Upper lobe of left lung (tissue), 6 donors: ENCODE data around the gene ADAMTS3. TPM values are rescaled to one million over a fixed set of nuclear protein-coding genes. Genes with fewer than 3 reads are reported as not detected.

Source experiments
- ATAC-seq, 2 donors: fragments of 200-7000 bp; cut with Tn5 transposase; one replicate each; pipeline ENCODE4 v1.9.1; 2022; ENCODE audit warnings: mild to moderate bottlenecking in 2 of 2, moderate library complexity in 2 of 2; ENCODE audit not compliant: low FRiP score in 2 of 2
- DNase-seq, 2 donors: peaks; one replicate each; pipeline ENCODE4 v3.0.0-alpha.2; 2019 to 2020
- H3K27ac ChIP-seq, 4 donors: fragments of 200-600 bp; sonication (generic); one replicate each; pipeline ENCODE4 v1.5.1; 2016 to 2019
- H3K27me3 ChIP-seq, 4 donors: fragments of 200-600 bp; sonication (generic); one replicate each; pipeline ENCODE4 v1.5.1; 2017 to 2019
- H3K36me3 ChIP-seq, 4 donors: fragments of 200-600 bp; sonication (generic); one replicate each; pipeline ENCODE4 v1.5.1; 2016 to 2019
- H3K4me1 ChIP-seq, 4 donors: fragments of 200-600 bp; sonication (generic); one replicate each; pipeline ENCODE4 v1.5.1; 2018 to 2019
- H3K4me3 ChIP-seq, 4 donors: fragments of 200-600 bp; sonication (generic); one replicate each; pipeline ENCODE4 v1.5.1; 2017 to 2019; ENCODE audit warnings: mild to moderate bottlenecking in 2 of 4, moderate library complexity in 1 of 4
- H3K9me3 ChIP-seq, 4 donors: fragments of 200-600 bp; sonication (generic); one replicate each; pipeline ENCODE4 v1.5.1; 2018 to 2019
- CTCF ChIP-seq, 6 experiments: fragments of 450-650 bp in 4 of 6; fragments of 200-600 bp in 2 of 6; sonication (generic) in 2 of 6; IDR thresholded peaks; one replicate each; pipeline ENCODE4 v1.5.1; 2016 to 2019; ENCODE audit warnings: antibody characterized with exemption in 6 of 6
- EP300 ChIP-seq, 4 donors: sonication (generic); formaldehyde crosslinking; IDR thresholded peaks; one replicate each; pipeline ENCODE4 v1.5.1; 2017; ENCODE audit warnings: antibody characterized with exemption in 4 of 4, control low read depth in 2 of 4
- POLR2A ChIP-seq, 4 donors: fragments of 450-650 bp; IDR thresholded peaks; one replicate each; pipeline ENCODE4 v1.5.1; 2016 to 2017; ENCODE audit warnings: antibody characterized with exemption in 4 of 4, mild to moderate bottlenecking in 2 of 4
- POLR2AphosphoS5 ChIP-seq, 2 donors: sonication (generic); formaldehyde crosslinking; IDR thresholded peaks; one replicate each; pipeline ENCODE4 v1.5.1; 2017; ENCODE audit warnings: antibody characterized with exemption in 2 of 2
- WGBS, 2 donors: methylation state at CpG; one replicate each; pipeline ENCODE4 v1.1.5; 2017 to 2018; 5-methylcytosine and 5-hydroxymethylcytosine counted together
- total RNA-seq, 6 donors: library from RNA; depleted of rRNA in 4 of 6; stranded (reverse); fragments of >200 nt in 4 of 6; gene quantifications; one replicate each; pipeline versions ENCODE4 v1.1.0 to v1.2.1, GENCODE V29; 2016 to 2021
- donor health status: DM: no; HTN: no; CAD: no; lungs with moderate emphysema.
- donor health status: DM: no; HTN: yes; CAD: no; lungs with severe emphysema.

ADAMTS3 gene
- total RNA-seq, 6 donors from 2014 or later = 1.0 to 5.2 (median 2.3) TPM

DNA sequence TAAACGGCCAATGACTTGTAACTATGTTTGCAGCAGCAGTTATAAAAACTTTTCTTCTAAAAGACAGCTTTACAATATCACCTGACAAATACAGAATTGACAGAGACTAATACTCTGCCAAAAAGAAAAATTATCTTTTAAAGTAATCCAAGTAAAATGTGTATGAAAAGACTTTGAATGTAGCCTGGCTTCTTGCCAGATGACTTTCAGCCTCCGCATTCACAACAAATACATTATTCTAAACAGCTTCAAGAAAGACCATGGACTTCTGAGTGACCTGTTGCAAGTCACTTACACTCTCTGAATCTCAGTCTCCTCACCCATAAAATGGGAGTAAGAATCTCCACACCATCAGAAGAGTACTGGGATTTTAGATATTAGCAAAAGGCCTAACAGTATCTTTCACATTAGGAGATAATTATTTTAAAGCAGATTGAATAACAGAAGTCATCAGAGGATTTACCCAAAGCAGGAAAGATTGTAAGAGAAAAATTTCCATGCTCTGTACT, 2.5 kb downstream of the ADAMTS3 start:
- no peak for ATAC-seq
- WGBS, 2 donors = 68 to 72% methylated on average over 2 of the region's 2 CpGs

DNA sequence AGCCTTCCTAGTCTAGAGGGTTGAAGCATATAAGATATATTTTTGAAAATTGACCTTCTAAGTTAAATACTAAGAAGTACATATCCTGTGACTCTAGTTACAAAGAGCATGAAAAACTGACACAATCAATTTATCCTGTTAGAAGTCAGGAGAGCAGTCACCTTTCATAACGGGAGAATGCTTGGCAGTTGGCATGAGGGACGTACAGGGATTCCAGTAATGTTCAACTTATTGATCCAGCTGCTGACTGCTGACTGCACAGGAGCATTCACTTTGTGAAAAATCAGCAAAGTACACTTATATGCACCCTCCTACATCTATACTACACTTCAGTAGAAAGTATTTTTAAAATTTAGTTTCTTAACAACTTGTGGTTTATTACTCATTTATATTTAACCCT, 4.2 kb downstream of the ADAMTS3 start:
- peaks cover 0 to 25% (median 2%) of the 10 kb centered on the region in 4 donors for H3K4me1 ChIP-seq
- 85 to 88% methylated on average over 2 of the region's 2 CpGs for WGBS, 2 donors
- no peaks in the 10 kb centered on the region for H3K27me3 ChIP-seq
- DNase-seq (no peak), ATAC-seq (no peak)
- H3K36me3 ChIP-seq = no peaks in the 10 kb centered on the region
- no peak overlapping the region for H3K4me3 ChIP-seq
- no peaks in the 10 kb centered on the region for H3K9me3 ChIP-seq
- H3K27ac ChIP-seq = no peak overlapping the region
- TF ChIP-seq POLR2A (IDR thresholded peaks at IDR 0.05) (no peak), EP300 (IDR thresholded peaks at IDR 0.05) (no peak), POLR2AphosphoS5 (IDR thresholded peaks at IDR 0.05) (no peak), CTCF (IDR thresholded peaks at IDR 0.05) (no peak)

More for the DNA sequence above, 2.5 kb downstream of the ADAMTS3 start:
- Histone ChIP-seq H3K9me3 (no peaks in the 10 kb centered on the region), H3K36me3 (no peaks in the 10 kb centered on the region), H3K4me3 (no peak overlapping the region), H3K27me3 (no peaks in the 10 kb centered on the region), H3K27ac (no peak overlapping the region), H3K4me1 (peaks cover 0 to 26% (median 2%) of the 10 kb centered on the region in 4 donors)
- no peak for TF ChIP-seq CTCF (IDR thresholded peaks at IDR 0.05)
- no peak for TF ChIP-seq POLR2A (IDR thresholded peaks at IDR 0.05)
- no peak for TF ChIP-seq POLR2AphosphoS5 (IDR thresholded peaks at IDR 0.05)
- TF ChIP-seq EP300 (IDR thresholded peaks at IDR 0.05) = no peak
- DNase-seq = no peak

- ATAC-seq = no peak
- Histone ChIP-seq H3K9me3 (no peaks in the 10 kb centered on the region), H3K4me3 (no peak overlapping the region), H3K27ac (no peak overlapping the region), H3K4me1 (peaks cover 0 to 19% (median 2%) of the 10 kb centered on the region in 4 donors), H3K36me3 (no peaks in the 10 kb centered on the region), H3K27me3 (no peaks in the 10 kb centered on the region)
- WGBS, 2 donors = 94 to 100% methylated on average over 1 of the region's 1 CpG
- TF ChIP-seq EP300 (IDR thresholded peaks at IDR 0.05) = no peak
- TF ChIP-seq POLR2AphosphoS5 (IDR thresholded peaks at IDR 0.05) = no peak
- TF ChIP-seq CTCF (IDR thresholded peaks at IDR 0.05) = no peak
- TF ChIP-seq POLR2A (IDR thresholded peaks at IDR 0.05) = no peak
- DNase-seq = no peak
Measured at GRCh38 chr4:72564184-72564583, 4.8 kb downstream of the ADAMTS3 start.

DNA sequence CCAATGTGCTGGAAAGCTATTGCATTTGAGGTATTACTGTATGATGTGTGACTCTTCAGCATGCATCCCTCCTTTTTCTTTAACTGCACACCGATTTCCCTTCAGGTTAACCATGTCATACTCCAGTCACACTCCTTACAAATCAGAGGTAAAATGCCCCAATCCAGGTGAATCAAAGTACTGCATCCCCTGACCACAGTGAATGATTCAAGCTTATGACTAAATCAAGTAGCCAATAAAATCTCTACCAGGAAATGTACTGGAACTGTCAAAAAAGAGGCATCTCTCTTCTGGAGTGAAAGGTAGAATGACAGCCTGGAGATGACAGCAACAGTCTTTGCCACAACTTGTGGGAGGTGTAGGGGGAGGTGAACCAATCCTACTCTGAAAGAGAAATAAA, 10.4 kb downstream of the ADAMTS3 start:
- 94 to 96% methylated on average over 1 of the region's 1 CpG for WGBS, 2 donors
- Histone ChIP-seq H3K36me3 (no peaks in the 10 kb centered on the region), H3K4me1 (no peaks in the 10 kb centered on the region), H3K4me3 (no peak overlapping the region), H3K27ac (no peak overlapping the region), H3K9me3 (no peaks in the 10 kb centered on the region), H3K27me3 (no peaks in the 10 kb centered on the region)
- no peak for TF ChIP-seq EP300 (IDR thresholded peaks at IDR 0.05)
- TF ChIP-seq POLR2AphosphoS5 (IDR thresholded peaks at IDR 0.05) = no peak
- TF ChIP-seq CTCF (IDR thresholded peaks at IDR 0.05) = no peak
- no peak for TF ChIP-seq POLR2A (IDR thresholded peaks at IDR 0.05)
- no peak for DNase-seq
- no peak for ATAC-seq

GRCh38 chr4:72557021-72557420, 12.0 kb downstream of the ADAMTS3 start:
- Histone ChIP-seq H3K27ac (no peak overlapping the region), H3K9me3 (no peaks in the 10 kb centered on the region), H3K36me3 (no peaks in the 10 kb centered on the region), H3K27me3 (no peaks in the 10 kb centered on the region), H3K4me1 (no peaks in the 10 kb centered on the region), H3K4me3 (no peak overlapping the region)
- ATAC-seq = no peak
- DNase-seq = no peak
- TF ChIP-seq POLR2A (IDR thresholded peaks at IDR 0.05) = no peak
- no peak for TF ChIP-seq POLR2AphosphoS5 (IDR thresholded peaks at IDR 0.05)
- no peak for TF ChIP-seq CTCF (IDR thresholded peaks at IDR 0.05)
- no peak for TF ChIP-seq EP300 (IDR thresholded peaks at IDR 0.05)
- WGBS, 2 donors = 78 to 85% methylated on average over 5 of the region's 5 CpGs
